Gastroesophageal sphincter (tissue), 4 donors: ENCODE data around the gene NOD2. TPM values are rescaled to one million over a fixed set of nuclear protein-coding genes. Genes with fewer than 3 reads are reported as not detected.

Experiments used
- ATAC-seq: fragments of 150-250 bp; one replicate; pipeline ENCODE4 v1.9.1; 2016; ENCODE audit warnings: mild to moderate bottlenecking, moderate library complexity
- H3K27ac ChIP-seq, 4 donors: fragments of 200-600 bp; sonication (generic) in 3 of 4; 1 replicate in 3 of 4; 2 replicates in 1 of 4; pipeline ENCODE4 v1.5.1; 2016 to 2019
- H3K27me3 ChIP-seq: fragments of 200-600 bp; sonication (generic); one replicate; pipeline ENCODE4 v1.5.1; 2019
- H3K36me3 ChIP-seq, 2 donors: fragments of 200-600 bp; sonication (generic); one replicate each; pipeline ENCODE4 v1.5.1; 2019; ENCODE audit warnings: control low read depth in 1 of 2
- H3K4me1 ChIP-seq, 3 donors: fragments of 200-600 bp; sonication (generic); 1 replicate in 2 of 3; 2 replicates in 1 of 3; pipeline ENCODE4 v1.5.1; 2016 to 2019; ENCODE audit warnings: control low read depth in 2 of 3
- H3K4me3 ChIP-seq, 2 donors: fragments of 200-600 bp; sonication (generic); one replicate each; pipeline ENCODE4 v1.5.1; 2019; ENCODE audit warnings: mild to moderate bottlenecking in 1 of 2, moderate library complexity in 1 of 2
- H3K9me3 ChIP-seq, 3 donors: fragments of 200-600 bp; sonication (generic); one replicate each; pipeline ENCODE4 v1.5.1; 2017 to 2019; ENCODE audit warnings: control low read depth in 2 of 3
- CTCF ChIP-seq, 4 experiments: fragments of 200-600 bp in 2 of 4; fragments of 450-650 bp in 2 of 4; sonication (generic) in 1 of 4; IDR thresholded peaks; one replicate each; pipeline ENCODE4 v1.5.1; 2017 to 2019; ENCODE audit warnings: antibody characterized with exemption in 4 of 4, mild to moderate bottlenecking in 2 of 4, moderate library complexity in 2 of 4
- EP300 ChIP-seq: sonication (generic); formaldehyde crosslinking; IDR thresholded peaks from one replicate; pipeline ENCODE4 v1.6.1; 2017; ENCODE audit warnings: antibody characterized with exemption, mild to moderate bottlenecking
- POLR2A ChIP-seq, 2 donors: fragments of 450-650 bp; IDR thresholded peaks; one replicate each; pipeline ENCODE4 v1.6.1; 2017; ENCODE audit warnings: antibody characterized with exemption in 2 of 2, mild to moderate bottlenecking in 2 of 2, moderate library complexity in 1 of 2
- POLR2AphosphoS5 ChIP-seq: sonication (generic); formaldehyde crosslinking; IDR thresholded peaks from one replicate; pipeline ENCODE4 v1.6.1; 2017; ENCODE audit warnings: antibody characterized with exemption
- WGBS, 2 donors: methylation state at CpG; one replicate each; pipeline ENCODE4 v1.1.5; 2018; ENCODE audit warnings: low coverage in 1 of 2; 5-methylcytosine and 5-hydroxymethylcytosine counted together
- total RNA-seq, 4 donors: library from RNA; depleted of rRNA; stranded (reverse); fragments of >200 nt; gene quantifications; one replicate each; pipeline ENCODE4 v1.1.0, GENCODE V29; 2016

Gene NOD2
- total RNA-seq, 4 donors from 2014 or later = 0.82 to 5.9 (median 3.5) TPM

- no peak for ATAC-seq
- no peak overlapping the region for H3K27ac ChIP-seq
- no peak overlapping the region for H3K4me3 ChIP-seq
- H3K27me3 ChIP-seq = no peaks in the 10 kb centered on the region
- peaks cover 0 to 5% (median 0%) of the 10 kb centered on the region in 3 donors for H3K4me1 ChIP-seq
- H3K36me3 ChIP-seq = peaks cover 0 to 1% of the 10 kb centered on the region in 2 donors
- 80% methylated on average over 4 of the region's 4 CpGs; no CpG with 5 or more reads in 1 of the 2 donors for WGBS, 2 donors
- TF ChIP-seq EP300 (no peak), POLR2A (IDR thresholded peaks at IDR 0.05) (no peak), CTCF (IDR thresholded peaks at IDR 0.05) (no peak), POLR2AphosphoS5 (no peak)
- no peaks in the 10 kb centered on the region for H3K9me3 ChIP-seq
Measured at GRCh38 chr16:50717091-50717490, 23.7 kb downstream of the NOD2 start.

- no peak for TF ChIP-seq EP300
- no peak for TF ChIP-seq POLR2AphosphoS5
- no peak for TF ChIP-seq CTCF (IDR thresholded peaks at IDR 0.05)
- TF ChIP-seq POLR2A (IDR thresholded peaks at IDR 0.05) = no peak
- Histone ChIP-seq H3K27ac (no peak overlapping the region), H3K36me3 (no peaks in the 10 kb centered on the region), H3K4me1 (peaks cover 0 to under 1% (median 0%) of the 10 kb centered on the region in 3 donors), H3K4me3 (no peak overlapping the region), H3K9me3 (no peaks in the 10 kb centered on the region), H3K27me3 (no peaks in the 10 kb centered on the region)
- 100% methylated on average over 1 to 4 of the region's 5 CpGs for WGBS, 2 donors
- no peak for ATAC-seq
Measured at GRCh38 chr16:50717494-50717893, 24.1 kb downstream of the NOD2 start.

DNA sequence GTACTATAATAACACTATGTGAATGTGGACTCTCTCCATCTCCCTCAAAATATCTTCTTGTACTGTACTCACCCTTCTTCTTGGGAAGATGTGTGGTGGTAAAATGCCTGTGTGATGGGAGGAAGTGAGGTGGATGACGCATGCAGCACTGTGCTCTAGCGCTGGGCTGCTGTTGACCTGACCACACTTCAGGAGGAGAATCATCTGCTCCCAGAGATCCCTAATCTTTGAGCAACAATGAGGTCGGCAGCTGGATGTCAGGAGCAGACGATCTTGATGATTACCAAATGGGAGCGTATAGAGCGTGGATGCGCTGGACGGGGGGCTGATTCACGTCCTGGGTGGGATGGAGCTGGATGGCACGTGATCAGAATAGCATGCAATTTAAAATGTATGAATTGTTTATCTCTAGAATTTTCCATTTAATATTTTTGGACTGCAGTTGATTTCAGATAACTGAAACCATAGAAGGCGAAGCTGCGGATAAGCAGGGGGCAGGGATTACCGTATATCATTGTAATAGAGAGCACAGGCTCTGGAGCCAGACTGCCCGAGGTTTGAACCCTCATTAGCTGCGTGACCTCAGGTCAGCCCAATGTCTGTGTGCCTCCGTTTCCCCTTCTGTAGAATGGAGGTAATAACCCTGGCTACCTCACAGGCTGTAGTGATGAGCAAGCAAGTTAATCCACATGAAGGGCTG lies 24.8 kb downstream of the NOD2 start:
- TF ChIP-seq EP300 (no peak), POLR2A (IDR thresholded peaks at IDR 0.05) (no peak), CTCF (IDR thresholded peaks at IDR 0.05) (no peak), POLR2AphosphoS5 (no peak)
- Histone ChIP-seq H3K4me3 (no peak overlapping the region), H3K9me3 (no peaks in the 10 kb centered on the region), H3K36me3 (no peaks in the 10 kb centered on the region), H3K27ac (no peak overlapping the region), H3K27me3 (no peaks in the 10 kb centered on the region), H3K4me1 (no peaks in the 10 kb centered on the region)
- WGBS, 2 donors = 50 to 62% methylated on average over 12 to 16 of the region's 16 CpGs
- no peak for ATAC-seq

DNA sequence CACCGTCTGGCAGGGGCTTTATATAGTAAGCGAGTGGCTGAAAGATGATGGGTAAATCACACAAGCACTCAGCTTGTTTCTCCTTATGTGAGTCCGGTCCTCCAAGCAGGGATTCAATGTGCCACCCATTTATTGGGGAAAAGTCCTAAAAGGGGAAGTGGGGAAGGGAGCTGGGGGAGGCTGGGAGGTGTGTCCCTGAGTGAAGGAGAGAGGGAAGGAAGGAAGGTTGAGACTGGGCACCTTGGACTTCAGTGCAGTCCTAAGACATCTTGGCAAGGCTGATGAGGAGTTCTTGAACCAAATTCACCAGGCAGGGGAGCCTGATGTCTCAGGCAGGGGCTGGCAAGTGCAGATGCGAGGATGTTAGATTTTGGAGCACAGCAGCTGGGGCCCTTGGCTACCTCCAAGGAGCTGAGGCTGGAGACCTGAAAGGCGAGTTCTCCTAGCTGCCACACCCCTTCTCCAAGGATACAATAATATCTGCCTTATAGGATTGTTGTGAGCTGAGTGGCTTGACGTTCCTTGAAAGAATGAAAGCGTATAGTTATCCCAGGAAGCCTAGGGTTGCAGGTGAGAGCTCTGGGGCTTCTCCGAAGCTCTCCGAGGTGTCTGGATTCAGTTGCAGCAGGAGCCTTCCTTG lies 25.5 kb downstream of the NOD2 start:
- TF ChIP-seq CTCF (IDR thresholded peaks at IDR 0.05) (no peak), POLR2AphosphoS5 (no peak), POLR2A (IDR thresholded peaks at IDR 0.05) (no peak), EP300 (no peak)
- H3K27ac ChIP-seq = no peak overlapping the region
- no peak for ATAC-seq
- H3K9me3 ChIP-seq = no peaks in the 10 kb centered on the region
- no peaks in the 10 kb centered on the region for H3K27me3 ChIP-seq
- H3K36me3 ChIP-seq = no peaks in the 10 kb centered on the region
- H3K4me3 ChIP-seq = no peak overlapping the region
- 73 to 89% methylated on average over 3 to 5 of the region's 9 CpGs for WGBS, 2 donors
- H3K4me1 ChIP-seq = no peaks in the 10 kb centered on the region
